Breast epithelium (tissue), 4 donors: ENCODE results near the gene MBP. TPM values are rescaled to one million over a fixed set of nuclear protein-coding genes. Genes with fewer than 3 reads are reported as not detected.

Experiments used
- DNase-seq, 2 donors: peaks; one replicate each; pipeline ENCODE4 v3.0.0-alpha.2; 2019; ENCODE audit warnings: low spot score in 2 of 2
- H3K27ac ChIP-seq, 2 donors: fragments of 200-600 bp; sonication (generic) in 1 of 2; one replicate each; pipeline ENCODE4 v1.5.1; 2016 to 2019; ENCODE audit warnings: mild to moderate bottlenecking in 1 of 2
- H3K27me3 ChIP-seq, 2 donors: fragments of 200-600 bp; sonication (generic) in 1 of 2; one replicate each; pipeline versions ENCODE4 v1.5.1 to v1.6.0; 2017 to 2019; ENCODE audit warnings: control low read depth in 1 of 2, mild to moderate bottlenecking in 1 of 2
- H3K36me3 ChIP-seq: fragments of 200-600 bp; one replicate; pipeline ENCODE4 v1.5.1; 2019
- H3K4me1 ChIP-seq, 2 donors: fragments of 200-600 bp; sonication (generic); one replicate each; pipeline ENCODE4 v1.5.1; 2016 to 2019; ENCODE audit warnings: control low read depth in 1 of 2
- H3K4me3 ChIP-seq, 3 donors: fragments of 200-600 bp; sonication (generic); 1 replicate in 2 of 3; 2 replicates in 1 of 3; pipeline ENCODE4 v1.5.1; 2016 to 2019; ENCODE audit warnings: mild to moderate bottlenecking in 3 of 3, moderate library complexity in 2 of 3
- H3K9me3 ChIP-seq, 2 donors: fragments of 200-600 bp; sonication (generic) in 1 of 2; one replicate each; pipeline ENCODE4 v1.5.1; 2016 to 2019; ENCODE audit warnings: control low read depth in 1 of 2
- CTCF ChIP-seq, 3 donors: fragments of 450-650 bp; IDR thresholded peaks; one replicate each; pipeline ENCODE4 v1.5.1; 2016 to 2017; ENCODE audit warnings: antibody characterized with exemption in 3 of 3, mild to moderate bottlenecking in 3 of 3, moderate library complexity in 3 of 3
- POLR2A ChIP-seq: fragments of 450-650 bp; IDR thresholded peaks from one replicate; pipeline ENCODE4 v1.6.1; 2016; ENCODE audit warnings: antibody characterized with exemption, mild to moderate bottlenecking, moderate library complexity
- POLR2AphosphoS5 ChIP-seq, 3 donors: sonication (generic); formaldehyde crosslinking; IDR thresholded peaks; one replicate each; pipeline ENCODE4 v1.6.1; 2017; ENCODE audit warnings: antibody characterized with exemption in 3 of 3
- intact Hi-C: fragments of 100-400 bp; cut with DNase I; formaldehyde crosslinking; loops from one replicate; pipeline ENCODE4 v1.15.1; 2023; ENCODE audit warnings: low total_unique reads
- total RNA-seq, 3 donors: library from RNA; depleted of rRNA; stranded (reverse); fragments of >200 nt; gene quantifications; one replicate each; pipeline ENCODE4 v1.1.0, GENCODE V29; 2016

Gene MBP
- total RNA-seq, 3 donors from 2014 or later = 27.2 to 46.2 (median 32.4) TPM

DNA sequence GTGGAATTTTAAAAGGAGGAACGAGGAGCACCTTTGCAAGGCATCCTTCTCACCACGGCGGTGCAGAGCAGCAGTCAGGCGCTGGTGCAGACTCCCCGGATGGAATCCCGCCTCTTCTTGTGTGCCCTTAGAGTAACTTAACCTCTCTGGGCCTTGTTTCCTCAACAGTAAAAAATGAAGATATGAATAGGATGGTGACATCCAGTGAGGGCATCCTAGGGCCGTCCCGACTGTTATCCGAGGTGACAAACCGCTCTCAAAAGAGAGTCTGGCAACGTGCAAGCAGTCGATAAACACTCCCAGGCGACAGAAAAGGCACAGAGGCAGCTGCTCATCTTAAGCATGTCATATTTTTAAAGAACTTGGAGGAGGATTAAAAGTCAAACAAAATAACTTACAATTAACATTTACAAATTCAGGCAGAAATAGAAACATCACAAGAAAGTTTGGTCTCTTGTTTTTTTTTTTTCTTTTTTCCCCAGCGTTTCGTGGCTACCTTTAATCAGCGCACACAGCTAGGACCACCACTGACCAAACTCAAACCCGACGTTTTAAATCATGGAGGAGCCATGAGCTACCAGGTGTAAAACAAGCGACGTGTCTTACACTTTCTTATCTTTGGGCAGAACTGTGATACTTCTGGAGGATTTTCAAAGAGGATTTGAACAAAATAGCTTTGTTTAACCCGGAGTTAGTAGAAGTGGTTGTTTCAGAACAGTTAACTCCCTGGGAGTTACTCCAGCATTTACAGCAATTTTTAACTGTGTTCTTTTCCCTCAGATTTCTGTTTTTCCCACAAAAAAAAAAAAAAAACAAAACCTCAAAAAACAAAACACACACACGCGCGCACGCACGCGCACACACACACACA lies 2.1 kb downstream of the MBP start:
- peak overlapping the region; percentile 21 to 96 for H3K27ac ChIP-seq
- intact Hi-C loops = loop anchor here (5.0 kb wide), 1 partner anchor 792 kb away; no protein-coding TSS in a partner anchor
- DNase-seq = no peak

DNA sequence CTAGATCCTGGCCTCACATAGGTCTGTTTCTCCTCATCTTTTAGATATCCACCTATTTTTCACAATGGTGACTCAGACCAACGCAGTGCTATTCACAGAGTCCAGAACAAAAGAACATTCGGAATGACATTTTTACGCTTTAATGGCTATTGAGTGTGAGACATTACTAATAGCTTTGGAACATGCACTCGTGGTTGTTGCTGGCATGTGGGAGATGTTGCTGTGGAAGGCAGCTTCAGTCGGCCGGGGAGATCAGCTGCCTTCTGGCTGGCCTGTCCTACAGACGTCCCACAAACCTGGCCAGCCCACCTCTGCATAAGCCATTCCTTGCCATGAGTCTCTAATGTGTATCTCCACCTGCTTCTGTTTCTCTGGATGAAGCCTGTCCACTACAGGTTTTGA lies 3.4 kb downstream of the MBP start:
- no peak overlapping the region for H3K4me3 ChIP-seq
- no peak for DNase-seq
- H3K27ac ChIP-seq = peak overlapping the region in 1 of 2 donors; percentile 14
- intact Hi-C loops = no loop called here
- H3K36me3 ChIP-seq = no peaks in the 10 kb centered on the region
- H3K27me3 ChIP-seq = no peaks in the 10 kb centered on the region
- no peaks in the 10 kb centered on the region for H3K9me3 ChIP-seq
- peaks cover 0 to 4% of the 10 kb centered on the region in 2 donors for H3K4me1 ChIP-seq
- no peak for TF ChIP-seq POLR2A
- TF ChIP-seq POLR2AphosphoS5 (IDR thresholded peaks at IDR 0.05) = peak in 1 of 3 donors; percentile 42

More for the DNA sequence above, 2.1 kb downstream of the MBP start:
- Histone ChIP-seq H3K4me1 (peaks cover 0 to 4% of the 10 kb centered on the region in 2 donors), H3K9me3 (no peaks in the 10 kb centered on the region), H3K36me3 (no peaks in the 10 kb centered on the region), H3K4me3 (peak overlapping the region; percentile 89 to 98 (median 93)), H3K27me3 (no peaks in the 10 kb centered on the region)
- TF ChIP-seq POLR2A (no peak), CTCF (IDR thresholded peaks at IDR 0.05) (no peak), POLR2AphosphoS5 (IDR thresholded peaks at IDR 0.05) (no peak)

- peak in 1 of 2 donors; percentile 65 for DNase-seq
- Histone ChIP-seq H3K36me3 (no peaks in the 10 kb centered on the region), H3K9me3 (no peaks in the 10 kb centered on the region), H3K27ac (peak overlapping the region; percentile 62 to 82), H3K4me1 (peaks cover 0 to 4% of the 10 kb centered on the region in 2 donors), H3K4me3 (no peak overlapping the region), H3K27me3 (no peaks in the 10 kb centered on the region)
- TF ChIP-seq POLR2AphosphoS5 (IDR thresholded peaks at IDR 0.05) = peak; percentile 55 to 71 (median 66)
- TF ChIP-seq CTCF (IDR thresholded peaks at IDR 0.05) = no peak
- intact Hi-C loops = no loop called here
Measured at GRCh38 chr18:77127769-77128671, 4.6 kb downstream of the MBP start.

- TF ChIP-seq CTCF (IDR thresholded peaks at IDR 0.05) (no peak), POLR2A (no peak), POLR2AphosphoS5 (IDR thresholded peaks at IDR 0.05) (no peak)
- Histone ChIP-seq H3K4me1 (no peaks in the 10 kb centered on the region), H3K9me3 (no peaks in the 10 kb centered on the region), H3K27ac (no peak overlapping the region), H3K4me3 (no peak overlapping the region), H3K27me3 (no peaks in the 10 kb centered on the region), H3K36me3 (no peaks in the 10 kb centered on the region)
- intact Hi-C loops = no loop called here
- DNase-seq = no peak
Measured at GRCh38 chr18:77124452-77124922, 8.1 kb downstream of the MBP start.

DNA sequence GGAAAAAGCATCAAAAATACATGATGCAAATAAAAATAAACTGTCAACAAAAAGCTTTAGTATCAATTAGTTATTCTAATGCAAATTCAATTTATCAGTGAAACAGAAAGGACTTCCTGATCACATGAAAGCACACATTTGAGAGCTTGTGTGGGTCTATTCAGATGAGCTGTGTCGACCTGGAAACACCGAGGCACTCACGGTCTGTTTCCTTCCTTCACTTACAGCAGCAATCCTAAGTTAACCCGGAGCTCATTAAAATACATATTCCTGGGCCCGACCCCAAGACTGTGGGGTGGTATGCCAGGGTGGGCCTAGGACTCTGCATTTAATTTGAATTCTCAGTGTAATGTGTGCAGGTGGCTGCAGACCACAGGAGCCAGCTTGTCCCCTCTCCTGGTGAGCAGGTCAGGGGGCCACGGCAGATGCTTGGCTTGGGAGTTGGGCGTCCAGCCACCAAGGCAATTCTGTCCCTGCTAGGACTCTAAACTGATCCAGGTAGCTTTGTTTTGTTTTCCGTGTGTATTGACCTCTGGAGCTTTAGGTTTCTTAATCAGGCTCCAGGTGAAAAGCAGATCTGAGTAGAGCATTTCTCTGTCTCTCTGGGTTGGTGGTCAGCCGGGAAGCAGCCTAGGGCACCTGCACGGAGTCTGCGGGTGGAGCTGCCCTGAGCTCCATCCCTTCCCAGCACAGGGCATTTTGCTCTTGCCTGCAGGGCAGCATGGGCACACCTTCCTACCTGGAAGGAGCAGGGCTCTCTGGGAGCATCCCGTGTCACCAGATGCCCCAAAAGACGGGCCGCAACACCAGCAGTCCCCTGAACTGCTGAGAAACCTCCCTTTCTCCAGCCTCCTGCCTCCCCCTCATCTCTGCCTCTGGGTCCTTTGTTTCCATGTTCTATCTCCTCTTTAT lies 9.0 kb downstream of the MBP start:
- no peaks in the 10 kb centered on the region for H3K27me3 ChIP-seq
- DNase-seq = no peak
- H3K9me3 ChIP-seq = no peaks in the 10 kb centered on the region
- H3K36me3 ChIP-seq = no peaks in the 10 kb centered on the region
- intact Hi-C loops = no loop called here
- TF ChIP-seq POLR2AphosphoS5 (IDR thresholded peaks at IDR 0.05) (no peak), CTCF (IDR thresholded peaks at IDR 0.05) (no peak), POLR2A (no peak)
- no peaks in the 10 kb centered on the region for H3K4me1 ChIP-seq
- H3K4me3 ChIP-seq = no peak overlapping the region
- H3K27ac ChIP-seq = no peak overlapping the region
